ENCODE results near the gene FAM181A.

DNA sequence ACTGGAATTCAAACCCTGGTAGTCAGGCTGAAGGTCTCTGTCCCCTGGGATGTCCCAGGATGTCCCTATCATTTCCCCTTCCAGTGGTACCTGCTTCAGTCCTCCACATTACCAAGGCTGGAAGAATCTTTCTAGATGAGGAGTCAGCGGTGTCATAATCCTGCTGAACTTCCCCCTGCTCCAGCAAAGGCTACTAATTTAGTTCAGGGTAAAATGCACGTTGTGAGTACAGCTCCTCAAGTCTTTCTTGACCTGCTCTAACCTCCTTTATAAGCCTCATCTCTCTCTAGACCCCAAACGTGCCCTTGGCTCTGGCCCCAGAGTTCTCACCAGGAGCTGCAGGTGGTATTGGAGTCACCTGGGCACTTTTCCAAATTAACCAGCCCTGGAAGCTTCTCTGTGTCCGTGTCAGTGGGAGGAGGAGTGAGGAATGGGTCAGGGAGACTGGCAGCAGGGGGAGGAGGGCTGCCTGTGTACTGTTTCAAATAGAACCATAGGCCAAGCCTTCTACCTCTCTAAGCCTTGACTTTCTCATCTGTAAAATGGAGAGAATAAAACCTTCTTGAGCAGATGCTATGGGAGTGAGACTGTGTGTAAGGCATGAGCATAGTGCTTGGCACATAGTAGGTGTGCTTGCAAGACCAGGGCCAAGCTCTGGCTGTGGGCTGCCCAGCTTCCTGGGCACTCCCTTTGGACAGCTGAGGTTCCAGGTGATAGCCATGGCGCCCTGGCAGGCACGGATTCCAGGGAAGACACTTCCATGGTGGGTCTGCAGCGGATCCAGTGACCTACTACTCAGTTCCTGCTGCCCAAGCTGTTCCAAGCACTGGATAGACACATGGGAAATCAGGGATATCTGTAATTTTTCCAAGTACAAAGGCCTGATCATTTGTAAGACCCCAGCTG, 24.7 kb downstream of the FAM181A start:
- TF ChIP-seq CHD1 (IDR thresholded peaks at IDR 0.05; ENCODE audit: low read depth, low read length) (no peak), NFE2L2 (IDR thresholded peaks at IDR 0.05; ENCODE audit: low read depth, low read length) (no peak), FOS (IDR thresholded peaks at IDR 0.05; ENCODE audit: low read depth, low read length) (no peak), RAD21 (IDR thresholded peaks at IDR 0.05; ENCODE audit: low read length) (no peak), CEBPB (IDR thresholded peaks at IDR 0.05; ENCODE audit: low read depth, low read length) (no peak)
- TF ChIP-seq, protein P1, sequence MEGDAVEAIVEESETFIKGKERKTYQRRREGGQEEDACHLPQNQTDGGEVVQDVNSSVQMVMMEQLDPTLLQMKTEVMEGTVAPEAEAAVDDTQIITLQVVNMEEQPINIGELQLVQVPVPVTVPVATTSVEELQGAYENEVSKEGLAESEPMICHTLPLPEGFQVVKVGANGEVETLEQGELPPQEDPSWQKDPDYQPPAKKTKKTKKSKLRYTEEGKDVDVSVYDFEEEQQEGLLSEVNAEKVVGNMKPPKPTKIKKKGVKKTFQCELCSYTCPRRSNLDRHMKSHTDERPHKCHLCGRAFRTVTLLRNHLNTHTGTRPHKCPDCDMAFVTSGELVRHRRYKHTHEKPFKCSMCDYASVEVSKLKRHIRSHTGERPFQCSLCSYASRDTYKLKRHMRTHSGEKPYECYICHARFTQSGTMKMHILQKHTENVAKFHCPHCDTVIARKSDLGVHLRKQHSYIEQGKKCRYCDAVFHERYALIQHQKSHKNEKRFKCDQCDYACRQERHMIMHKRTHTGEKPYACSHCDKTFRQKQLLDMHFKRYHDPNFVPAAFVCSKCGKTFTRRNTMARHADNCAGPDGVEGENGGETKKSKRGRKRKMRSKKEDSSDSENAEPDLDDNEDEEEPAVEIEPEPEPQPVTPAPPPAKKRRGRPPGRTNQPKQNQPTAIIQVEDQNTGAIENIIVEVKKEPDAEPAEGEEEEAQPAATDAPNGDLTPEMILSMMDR (conservative IDR thresholded peaks at IDR 0.05; ENCODE audit: low read depth, low read length) = no peak
- TF ChIP-seq, protein P2, sequence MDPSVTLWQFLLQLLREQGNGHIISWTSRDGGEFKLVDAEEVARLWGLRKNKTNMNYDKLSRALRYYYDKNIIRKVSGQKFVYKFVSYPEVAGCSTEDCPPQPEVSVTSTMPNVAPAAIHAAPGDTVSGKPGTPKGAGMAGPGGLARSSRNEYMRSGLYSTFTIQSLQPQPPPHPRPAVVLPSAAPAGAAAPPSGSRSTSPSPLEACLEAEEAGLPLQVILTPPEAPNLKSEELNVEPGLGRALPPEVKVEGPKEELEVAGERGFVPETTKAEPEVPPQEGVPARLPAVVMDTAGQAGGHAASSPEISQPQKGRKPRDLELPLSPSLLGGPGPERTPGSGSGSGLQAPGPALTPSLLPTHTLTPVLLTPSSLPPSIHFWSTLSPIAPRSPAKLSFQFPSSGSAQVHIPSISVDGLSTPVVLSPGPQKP (IDR thresholded peaks at IDR 0.05; ENCODE audit: borderline replicate concordance, low read depth, low read length) = no peak
